T-helper 17 cell (primary cell): ENCODE measurements around the gene DIPK1C. TPM values are rescaled to one million over a fixed set of nuclear protein-coding genes. Genes with fewer than 3 reads are reported as not detected.
"Not testable (repeated sequence)": the region's sequence is repeated elsewhere in the genome, so short reads cannot be mapped to it uniquely, and the experiment has no call there.

Source experiments
- ATAC-seq: fragments of 150-1000 bp; cut with Tn5 transposase; 2 replicates; pipeline ENCODE4 v1.10.0; 2021; ENCODE audit warnings: mild to moderate bottlenecking, moderate library complexity
- DNase-seq, 3 donors: peaks; one replicate each; pipeline versions ENCODE4 v3.0.0 to v3.0.0-alpha.2; 2020 to 2021
- H3K9me3 ChIP-seq: one replicate; pipeline ENCODE4 v1.7.0; 2013; ENCODE audit warnings: low read length, mild to moderate bottlenecking; ENCODE audit not compliant: control insufficient read depth, poor library complexity, severe bottlenecking
- H3K27ac Mint-ChIP-seq: one replicate; pipeline ENCODE4 v1.8.0; 2022; ENCODE audit warnings: mild to moderate bottlenecking, moderate library complexity, mixed read lengths
- H3K27me3 Mint-ChIP-seq: one replicate; pipeline ENCODE4 v1.8.0; 2022; ENCODE audit warnings: mixed read lengths
- H3K36me3 Mint-ChIP-seq: one replicate; pipeline ENCODE4 v1.8.0; 2022; ENCODE audit warnings: low read depth, mixed read lengths
- H3K4me1 Mint-ChIP-seq: one replicate; pipeline ENCODE4 v1.8.0; 2022; ENCODE audit warnings: mild to moderate bottlenecking, mixed read lengths
- H3K4me3 Mint-ChIP-seq: one replicate; pipeline ENCODE4 v1.8.0; 2022; ENCODE audit warnings: mild to moderate bottlenecking, moderate library complexity, mixed read lengths
- total RNA-seq, 4 donors: library from RNA in 2 of 4; stranded (reverse) in 2 of 4; gene quantifications; one replicate each; pipeline ENCODE4 v1.2.3 and lab custom pipeline; 2022 to 2026

The DIPK1C gene
- total RNA-seq (not detected), total RNA-seq (lab: John Stamatoyannopoulos, UW) (0 reads per million in 2 donors)

DNA sequence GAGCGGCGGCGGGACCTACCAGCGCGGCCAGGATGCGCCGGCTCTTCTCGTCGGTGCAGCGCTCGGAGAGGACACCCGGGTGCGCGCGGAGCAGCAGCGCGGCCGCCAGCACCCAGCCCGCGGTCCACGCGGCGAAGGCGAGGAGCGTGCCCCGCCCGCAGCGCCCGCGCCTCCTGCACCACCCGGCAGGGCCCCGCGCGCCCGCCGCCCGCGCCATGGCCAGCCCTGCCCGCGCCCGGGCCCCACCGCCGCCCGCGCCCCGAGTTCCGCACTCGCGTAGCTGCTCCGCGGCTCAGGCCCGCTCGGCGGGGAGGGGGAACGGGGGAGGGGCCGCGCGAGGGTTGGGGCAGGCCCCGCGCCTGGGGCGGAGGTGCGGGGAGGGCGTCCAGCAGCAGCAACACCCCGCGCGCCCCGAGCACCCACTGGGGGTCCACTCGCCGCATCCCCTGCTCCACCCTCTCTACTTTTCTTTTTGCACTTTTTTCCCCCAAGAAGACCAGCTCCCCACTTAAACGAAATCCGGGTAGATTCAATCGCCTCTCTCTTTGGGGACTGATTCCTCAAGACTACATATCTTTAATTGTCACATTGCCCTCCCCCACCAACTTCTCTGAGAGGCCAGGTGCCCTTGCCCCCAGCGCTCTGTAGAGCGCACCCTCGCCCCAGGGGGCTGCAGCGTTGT, at the start of gene DIPK1C:
TSS of gene DIPK1C (minus strand) at position 266 of the 682 bp plus-strand sequence. CDS start at position 217, 49 bp downstream.
- H3K9me3 ChIP-seq = no peaks in the 10 kb centered on the region
- DNase-seq = no peak
- peaks cover 53% of the 10 kb centered on the region for H3K27me3 Mint-ChIP-seq
- peak within 1 kb of the TSS; percentile 82 for H3K4me3 Mint-ChIP-seq
- ATAC-seq = peak; percentile 32
- no peaks in the 10 kb centered on the region for H3K36me3 Mint-ChIP-seq
- no peak within 1 kb of the TSS for H3K27ac Mint-ChIP-seq
- no peaks in the 10 kb centered on the region for H3K4me1 Mint-ChIP-seq

DNA sequence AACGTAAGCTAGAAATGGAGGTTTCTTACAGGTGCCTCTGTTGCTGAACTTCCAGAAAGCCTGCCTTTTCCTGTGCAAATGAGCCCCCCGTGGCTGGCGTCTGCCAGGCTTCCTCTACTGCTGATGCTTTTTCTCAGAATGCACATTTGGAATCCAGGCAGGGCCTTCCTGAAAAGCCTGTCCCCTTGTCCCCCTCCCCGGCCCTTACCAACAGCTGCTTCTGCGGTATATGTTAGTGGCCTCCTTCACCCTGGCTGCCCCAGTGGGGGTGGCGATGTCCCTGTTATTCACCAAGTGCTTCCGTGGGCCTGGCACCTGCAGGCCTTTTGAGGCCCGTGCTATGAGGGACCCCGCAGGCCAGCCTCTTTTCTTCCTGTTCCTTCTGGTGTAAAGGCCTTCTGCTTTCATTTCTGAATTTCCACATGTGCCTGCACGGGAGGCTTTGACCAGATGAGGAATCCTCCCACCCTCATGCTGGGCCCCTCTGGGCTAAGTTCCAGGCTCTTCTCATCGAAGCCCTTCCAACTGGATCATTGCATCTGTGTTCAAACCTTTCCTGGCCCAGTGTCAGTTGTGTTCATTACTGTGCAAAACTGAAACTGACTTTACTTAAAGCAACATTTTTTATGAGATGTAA, 49.5 kb upstream of the DIPK1C start:
- ATAC-seq = no peak
- no peaks in the 10 kb centered on the region for H3K9me3 ChIP-seq
- H3K27me3 Mint-ChIP-seq = no peaks in the 10 kb centered on the region
- no peak for DNase-seq
- H3K27ac Mint-ChIP-seq = no peak overlapping the region
- no peak overlapping the region for H3K4me3 Mint-ChIP-seq
- peaks cover 17% of the 10 kb centered on the region for H3K4me1 Mint-ChIP-seq
- H3K36me3 Mint-ChIP-seq = peaks cover 16% of the 10 kb centered on the region

DNA sequence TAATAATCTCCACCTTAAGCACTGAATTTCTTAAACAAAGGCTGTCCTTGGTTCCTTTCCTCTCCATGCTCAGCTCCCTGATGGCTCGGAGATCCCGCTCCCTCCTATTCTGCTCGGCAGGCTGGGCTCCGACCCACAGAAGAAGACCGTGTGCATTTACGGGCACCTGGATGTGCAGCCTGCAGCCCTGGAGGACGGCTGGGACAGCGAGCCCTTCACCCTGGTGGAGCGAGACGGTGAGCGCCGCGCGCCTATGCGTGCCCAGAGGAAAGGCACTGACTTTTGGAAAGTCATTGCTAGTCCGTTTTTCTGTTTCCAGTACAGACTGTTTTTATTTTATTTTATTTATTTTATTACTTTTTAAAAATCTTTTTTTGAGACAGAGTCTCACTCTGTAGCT, 48.7 kb upstream of the DIPK1C start:
- peaks cover 16% of the 10 kb centered on the region for H3K36me3 Mint-ChIP-seq
- no peak for ATAC-seq

DNA sequence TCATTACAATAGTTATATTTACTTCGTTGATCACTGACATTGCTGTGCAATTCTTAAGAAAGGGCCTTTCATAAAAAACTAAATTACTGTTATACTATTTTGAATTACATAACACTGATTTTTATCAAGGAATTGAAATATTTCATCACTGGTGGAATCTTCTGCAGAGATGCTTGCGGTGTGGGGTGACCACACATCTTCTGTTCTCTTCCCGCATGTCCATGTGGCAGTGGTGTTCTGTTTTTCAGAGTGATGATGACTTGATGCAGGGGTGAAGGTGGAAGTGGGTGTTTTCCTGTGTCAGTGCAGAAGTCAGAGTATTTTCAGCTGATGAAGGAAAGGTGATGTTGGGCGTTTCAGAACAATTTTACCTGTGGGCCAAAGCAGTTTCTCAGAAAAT, 46.0 kb upstream of the DIPK1C start:
- Mint-ChIP-seq H3K4me1 (peaks cover 30% of the 10 kb centered on the region), H3K36me3 (peaks cover 16% of the 10 kb centered on the region), H3K27ac (no peak overlapping the region)

More for the DNA sequence above, 48.7 kb upstream of the DIPK1C start:
- H3K4me1 Mint-ChIP-seq = peaks cover 17% of the 10 kb centered on the region
- DNase-seq = no peak
- no peaks in the 10 kb centered on the region for H3K9me3 ChIP-seq
- no peaks in the 10 kb centered on the region for H3K27me3 Mint-ChIP-seq
- no peak overlapping the region for H3K4me3 Mint-ChIP-seq
- H3K27ac Mint-ChIP-seq = no peak overlapping the region

DNA sequence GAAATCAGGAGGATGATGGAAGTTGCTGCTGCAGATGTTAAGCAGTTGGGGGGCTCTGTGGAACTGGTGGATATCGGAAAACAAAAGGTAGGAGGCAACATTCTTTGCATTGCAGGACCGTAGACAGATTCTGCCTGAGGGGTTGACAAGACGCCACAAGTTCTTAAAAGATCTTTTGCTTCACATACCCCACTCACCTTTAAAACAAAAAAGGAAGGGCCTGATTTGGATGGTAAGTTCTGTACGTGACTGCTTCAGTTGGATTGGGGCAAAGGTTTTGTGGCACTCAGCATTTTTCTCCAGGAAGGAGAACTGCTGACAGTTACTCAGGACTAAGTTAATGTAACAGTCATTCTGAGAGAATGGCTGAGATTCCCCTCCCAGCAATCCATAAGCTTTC, 44.3 kb upstream of the DIPK1C start:
- H3K9me3 ChIP-seq = no peaks in the 10 kb centered on the region
- Mint-ChIP-seq H3K27me3 (no peaks in the 10 kb centered on the region), H3K27ac (peak overlapping the region; percentile 98), H3K36me3 (peaks cover 4% of the 10 kb centered on the region), H3K4me1 (peaks cover 31% of the 10 kb centered on the region), H3K4me3 (no peak overlapping the region)
- DNase-seq = no peak
- ATAC-seq = no peak

More for the DNA sequence above, 46.0 kb upstream of the DIPK1C start:
- no peaks in the 10 kb centered on the region for H3K9me3 ChIP-seq
- no peak overlapping the region for H3K4me3 Mint-ChIP-seq
- H3K27me3 Mint-ChIP-seq = no peaks in the 10 kb centered on the region
- no peak for DNase-seq
- ATAC-seq = no peak

DNA sequence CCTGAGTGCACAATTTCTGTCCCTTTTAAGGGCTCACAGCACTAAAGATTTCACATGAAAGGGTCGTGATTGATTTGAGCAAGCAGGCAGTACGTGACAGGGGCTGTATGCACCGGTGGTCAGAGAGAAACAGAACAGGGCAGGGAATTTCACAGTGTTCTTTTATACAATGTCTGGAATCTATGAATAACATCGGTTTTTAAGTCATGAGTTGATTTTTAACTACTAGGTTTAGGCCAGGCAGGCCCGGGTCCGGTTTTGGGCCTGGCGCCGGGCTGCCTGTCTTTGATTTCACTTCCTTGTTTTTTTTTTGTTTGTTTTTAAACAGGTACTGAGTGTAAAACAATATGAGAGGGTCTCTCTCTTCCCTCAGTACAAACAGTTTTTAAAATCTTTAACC, 43.7 kb upstream of the DIPK1C start:
- not testable (repeated sequence) for H3K9me3 ChIP-seq, DNase-seq, H3K36me3 Mint-ChIP-seq, ATAC-seq, H3K27me3 Mint-ChIP-seq
- Mint-ChIP-seq H3K4me3 (peak overlapping the region; percentile 70), H3K4me1 (peaks cover 34% of the 10 kb centered on the region), H3K27ac (peak overlapping the region; percentile 98)

DNA sequence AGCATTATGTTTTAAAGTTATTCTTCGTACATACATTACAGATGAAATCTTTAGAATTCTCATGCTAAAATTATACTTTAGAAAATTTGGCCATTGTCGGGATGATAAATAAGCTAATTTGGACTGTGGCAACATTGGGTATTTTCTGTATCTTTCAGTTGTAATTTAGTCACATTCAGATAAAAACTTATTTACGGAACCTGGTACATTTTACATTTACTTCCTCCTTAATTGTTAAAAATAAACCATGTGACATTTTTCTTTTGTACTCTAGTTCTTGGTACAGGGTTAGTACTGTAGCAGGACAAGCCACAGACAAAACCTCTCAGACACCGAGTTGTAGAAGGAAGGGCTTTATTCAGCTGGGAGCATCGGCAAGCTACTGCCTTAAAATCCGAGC, 43.3 kb upstream of the DIPK1C start:
- peaks cover 35% of the 10 kb centered on the region for H3K4me1 Mint-ChIP-seq
- ATAC-seq = no peak
- peaks cover 5% of the 10 kb centered on the region for H3K36me3 Mint-ChIP-seq
- H3K27ac Mint-ChIP-seq = peak overlapping the region; percentile 98
- H3K9me3 ChIP-seq = no peaks in the 10 kb centered on the region
- peak overlapping the region; percentile 70 for H3K4me3 Mint-ChIP-seq
- H3K27me3 Mint-ChIP-seq = no peaks in the 10 kb centered on the region
- no peak for DNase-seq

DNA sequence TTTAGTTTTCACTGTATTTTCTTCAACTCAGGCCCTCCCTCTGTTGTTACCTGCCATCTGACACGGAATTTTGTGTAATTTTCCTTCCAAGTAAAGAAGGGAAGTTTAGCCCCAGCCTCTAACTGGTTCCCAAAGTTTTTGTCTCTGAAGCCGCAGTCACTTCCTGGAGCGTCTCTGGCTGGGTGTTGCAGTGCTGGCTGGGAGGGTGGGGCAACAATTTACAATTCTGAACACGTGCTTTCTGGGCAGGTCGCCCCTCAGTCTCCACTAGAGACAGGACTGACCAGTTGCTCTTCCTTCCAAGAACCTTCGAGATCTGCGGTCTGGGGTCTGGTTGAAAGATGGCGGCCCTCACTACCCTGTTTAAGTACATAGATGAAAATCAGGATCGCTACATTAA, 42.5 kb upstream of the DIPK1C start:
- H3K4me3 Mint-ChIP-seq = peak overlapping the region; percentile 94
- peaks cover 34% of the 10 kb centered on the region for H3K4me1 Mint-ChIP-seq
- no peaks in the 10 kb centered on the region for H3K27me3 Mint-ChIP-seq
- H3K36me3 Mint-ChIP-seq = peaks cover 5% of the 10 kb centered on the region
- ATAC-seq (peak; percentile 25), DNase-seq (peak in 2 of 3 donors; percentile 13 to 19)
- H3K27ac Mint-ChIP-seq = peak overlapping the region; percentile 98
- H3K9me3 ChIP-seq = no peaks in the 10 kb centered on the region

DNA sequence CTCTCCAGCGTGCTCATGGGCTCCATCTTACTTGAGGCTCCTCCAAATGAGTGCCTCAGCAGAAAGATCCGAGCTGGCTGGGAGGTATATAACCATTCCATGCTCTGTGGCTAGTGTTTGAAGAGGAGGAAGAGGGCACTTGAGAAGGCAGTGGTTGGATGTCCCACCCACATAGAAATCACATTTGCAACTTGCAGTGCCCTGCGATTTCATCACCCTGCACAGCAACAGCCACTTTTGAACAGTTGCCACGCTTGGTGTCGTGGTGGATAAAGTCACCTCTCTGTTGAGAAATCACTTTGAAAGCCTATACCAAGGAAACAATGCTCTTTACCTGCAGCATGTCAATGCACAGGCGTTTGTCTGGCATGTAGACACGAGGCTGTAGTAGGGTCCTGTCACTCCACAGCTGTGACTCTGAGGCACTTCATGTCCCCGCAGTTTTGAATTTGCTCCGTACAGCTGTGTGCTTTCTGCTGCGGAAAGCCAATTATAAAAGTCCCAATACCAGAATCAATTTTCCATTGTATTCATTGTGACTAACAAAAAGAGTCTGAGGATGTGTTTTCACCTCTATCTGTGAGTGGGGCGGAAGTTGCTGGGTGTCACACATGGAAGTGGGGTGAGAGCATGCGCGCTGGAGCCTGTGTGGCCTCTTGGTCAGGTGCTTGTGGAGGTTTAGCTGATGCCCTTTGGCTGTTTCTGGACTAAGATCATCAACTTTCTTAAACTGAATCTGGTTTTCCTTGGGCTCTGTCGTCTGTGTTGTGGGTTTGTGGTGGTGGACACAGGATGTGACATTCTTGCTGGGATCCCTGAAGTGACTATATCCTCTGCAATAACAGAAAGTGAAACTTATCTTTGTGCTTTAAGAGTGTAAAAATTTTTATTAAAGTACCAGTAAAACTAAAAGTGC, 41.9 kb upstream of the DIPK1C start:
- H3K36me3 Mint-ChIP-seq = peaks cover 5% of the 10 kb centered on the region
- H3K4me3 Mint-ChIP-seq = peak overlapping the region; percentile 94
- ATAC-seq = peak; percentile 53
- H3K27me3 Mint-ChIP-seq = no peaks in the 10 kb centered on the region
- no peaks in the 10 kb centered on the region for H3K9me3 ChIP-seq
- peaks cover 32% of the 10 kb centered on the region for H3K4me1 Mint-ChIP-seq
- DNase-seq = peak; percentile 56 to 63 (median 57)
- peak overlapping the region; percentile 98 for H3K27ac Mint-ChIP-seq

DNA sequence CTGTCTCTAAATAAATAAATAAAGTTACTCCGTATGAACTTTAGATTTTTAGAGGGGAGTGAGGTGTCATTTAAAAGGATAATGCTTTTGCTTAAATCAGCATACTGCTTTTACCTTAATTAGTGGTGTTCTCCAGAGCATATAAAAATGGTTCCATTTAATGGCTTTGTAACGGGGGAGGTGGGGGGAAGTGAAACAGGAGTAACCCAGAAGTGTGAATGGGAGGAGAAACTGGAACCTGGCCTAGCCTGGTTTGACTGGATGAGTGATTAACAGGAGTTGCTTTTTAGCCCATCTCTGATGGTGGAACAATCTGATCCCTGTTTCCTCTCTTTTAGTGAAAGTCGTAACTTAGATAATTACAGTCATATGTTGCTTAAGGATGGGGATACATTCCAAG, 40.7 kb upstream of the DIPK1C start:
- H3K27me3 Mint-ChIP-seq = no peaks in the 10 kb centered on the region
- ATAC-seq (no peak), DNase-seq (no peak)
- H3K4me3 Mint-ChIP-seq = peak overlapping the region; percentile 95
- H3K27ac Mint-ChIP-seq = peak overlapping the region; percentile 97
- H3K36me3 Mint-ChIP-seq = peaks cover 3% of the 10 kb centered on the region
- H3K9me3 ChIP-seq = no peaks in the 10 kb centered on the region
- H3K4me1 Mint-ChIP-seq = peaks cover 32% of the 10 kb centered on the region

DNA sequence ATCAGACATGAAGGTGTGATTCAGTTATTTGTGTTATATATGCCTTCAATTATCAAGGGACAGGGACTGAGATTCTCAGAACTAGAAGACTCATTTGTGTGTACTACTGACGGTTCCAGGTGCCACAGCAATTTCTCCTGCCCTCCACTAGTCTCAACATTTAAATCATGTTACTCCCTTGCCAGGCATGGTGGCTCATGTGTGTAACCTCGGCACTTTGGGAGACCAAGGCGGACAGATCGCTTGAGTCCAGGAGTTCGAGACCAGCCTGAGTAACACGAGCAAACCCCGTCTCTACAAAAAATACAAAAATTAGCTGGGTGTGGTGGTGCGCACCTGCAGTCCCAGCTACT, 40.2 kb upstream of the DIPK1C start:
- Mint-ChIP-seq H3K27ac (peak overlapping the region; percentile 97), H3K4me3 (peak overlapping the region; percentile 95), H3K4me1 (peaks cover 32% of the 10 kb centered on the region), H3K36me3 (peaks cover 3% of the 10 kb centered on the region), H3K27me3 (no peaks in the 10 kb centered on the region)
- no peak for DNase-seq
- no peak for ATAC-seq
- H3K9me3 ChIP-seq = no peaks in the 10 kb centered on the region

DNA sequence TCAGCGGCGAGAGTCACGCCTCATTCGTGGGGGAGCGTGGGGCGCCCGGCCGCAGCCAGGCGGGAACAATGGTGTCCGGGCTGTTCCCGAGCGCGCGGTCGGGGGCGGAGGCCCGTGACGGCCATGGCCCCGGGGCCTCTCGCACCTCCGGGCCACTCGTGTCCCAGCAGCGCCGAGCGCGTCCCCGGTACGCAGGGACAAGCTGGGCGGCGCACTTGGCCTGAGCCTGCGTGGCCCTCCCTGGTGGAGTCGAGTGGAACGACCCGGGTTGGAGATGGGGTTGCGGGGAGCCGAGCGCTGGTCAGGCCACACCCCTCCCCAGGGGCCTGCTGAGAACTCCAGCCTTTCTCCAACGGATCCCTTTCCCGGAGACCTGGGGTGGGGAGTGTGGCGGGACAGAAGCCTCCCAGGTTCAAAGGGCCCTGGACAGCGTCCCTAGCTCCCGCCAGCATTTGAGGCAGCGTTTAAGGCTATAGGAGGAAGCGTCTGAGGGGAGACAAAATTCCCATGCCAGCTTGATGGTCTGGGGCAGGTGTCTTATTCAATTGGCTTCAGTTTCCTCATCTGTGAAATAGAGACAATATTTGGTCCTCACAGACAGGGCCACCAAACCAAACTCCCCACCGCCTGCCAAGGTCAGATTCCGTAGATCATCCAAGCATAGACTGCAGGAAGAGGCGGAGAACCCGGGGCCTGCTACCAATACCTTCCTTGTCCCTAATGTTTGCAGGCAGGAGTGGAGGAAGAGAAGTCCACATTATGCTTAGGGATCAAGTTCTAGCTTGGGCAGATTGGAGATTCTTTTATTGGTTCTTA, 39.6 kb upstream of the DIPK1C start:
- Mint-ChIP-seq H3K27ac (peak overlapping the region; percentile 97), H3K36me3 (peaks cover 3% of the 10 kb centered on the region), H3K4me3 (peak overlapping the region; percentile 95), H3K27me3 (no peaks in the 10 kb centered on the region), H3K4me1 (peaks cover 32% of the 10 kb centered on the region)
- DNase-seq (peak in 1 of 3 donors; percentile 26), ATAC-seq (peak; percentile 7)
- no peaks in the 10 kb centered on the region for H3K9me3 ChIP-seq
